Psoas muscle (tissue), 8 donors: ENCODE data around the gene HTR3B. TPM values are rescaled to one million over a fixed set of nuclear protein-coding genes. Genes with fewer than 3 reads are reported as not detected.

Experiments
- ATAC-seq, 4 donors: fragments of 200-7000 bp; cut with Tn5 transposase; one replicate each; pipeline ENCODE4 v1.9.1; 2020; ENCODE audit warnings: moderate library complexity in 3 of 4, mild to moderate bottlenecking in 2 of 4
- DNase-seq, 2 donors: peaks; one replicate each; pipeline ENCODE4 v3.0.0-alpha.2; 2020
- H3K27ac ChIP-seq: fragments of 200-600 bp; one replicate; pipeline ENCODE4 v1.8.0; 2022
- H3K27me3 ChIP-seq, 3 donors: fragments of 200-600 bp in 1 of 3; one replicate each; pipeline versions ENCODE4 v1.6.1 to v1.8.0; 2013 to 2022; ENCODE audit warnings: low read length in 2 of 3, mild to moderate bottlenecking in 2 of 3, moderate library complexity in 1 of 3; ENCODE audit not compliant: insufficient read depth in 3 of 3
- H3K36me3 ChIP-seq, 2 donors: fragments of 200-600 bp in 1 of 2; one replicate each; pipeline versions ENCODE4 v1.6.1 to v1.8.0; 2013 to 2022; ENCODE audit warnings: low read depth in 1 of 2, mild to moderate bottlenecking in 1 of 2, moderate library complexity in 1 of 2; ENCODE audit not compliant: insufficient read depth in 1 of 2
- H3K4me1 ChIP-seq: fragments of 200-600 bp; one replicate; pipeline ENCODE4 v1.8.0; 2022
- H3K4me3 ChIP-seq: fragments of 200-600 bp; one replicate; pipeline ENCODE4 v1.8.0; 2022; ENCODE audit warnings: mild to moderate bottlenecking
- H3K9me3 ChIP-seq: fragments of 200-600 bp; one replicate; pipeline ENCODE4 v1.8.0; 2022
- WGBS, 3 donors: extraction: QIAGEN DNeasy Blood & Tissue Kit; methylation state at CpG; one replicate each; pipeline versions ENCODE4 v1.1.6 to v1.1.7; 2013; 5-methylcytosine and 5-hydroxymethylcytosine counted together
- intact Hi-C, 2 donors: fragments of 100-400 bp; cut with DNase I; formaldehyde crosslinking; loops; one replicate each; pipeline versions ENCODE4 v1.11.0 to v1.14.2; 2022
- long read RNA-seq, 2 donors: library from polyadenylated mRNA; unstranded; transcript quantifications; one replicate each; pipeline ENCODE4 v2.0.0, GENCODE V29; 2021
- polyA plus RNA-seq, 3 donors: library from polyadenylated mRNA; stranded (reverse); fragments of 200-250 nt; gene quantifications; one replicate each; pipeline ENCODE4 v1.2.3, GENCODE V29; 2013
- total RNA-seq, 4 donors: library from RNA; stranded (reverse); fragmentation: NEBNext Ultra II Directional in 2 of 4; extraction: Animal tissue kit (Norgen Biotek cat#: 25700) in 2 of 4; gene quantifications; one replicate each; pipeline versions ENCODE4 v1.2.1 to v1.2.4, GENCODE V29; 2021 to 2023
- TF ChIP-seq, protein P1 (sequence below): fragments of 200-600 bp; IDR thresholded peaks from one replicate; pipeline ENCODE4 v1.8.0; 2022; ENCODE audit warnings: antibody characterized with exemption
- donor health status: healthy with polysubstance abuse.
- donor health status: DM: no; HTN: no; CAD: no; lungs with moderate emphysema.
- donor health status: Bipolar disorder and iron deficiency.
- donor health status: healthy.
- donor health status: DM: yes; HTN: yes; CAD: no.
- donor health status: DM: no; HTN: no; CAD: no.
- donor health status: DM: no; HTN: no; CAD: no.
- donor health status: DM: yes; HTN: yes; CAD: no.

HTR3B gene, protein sequence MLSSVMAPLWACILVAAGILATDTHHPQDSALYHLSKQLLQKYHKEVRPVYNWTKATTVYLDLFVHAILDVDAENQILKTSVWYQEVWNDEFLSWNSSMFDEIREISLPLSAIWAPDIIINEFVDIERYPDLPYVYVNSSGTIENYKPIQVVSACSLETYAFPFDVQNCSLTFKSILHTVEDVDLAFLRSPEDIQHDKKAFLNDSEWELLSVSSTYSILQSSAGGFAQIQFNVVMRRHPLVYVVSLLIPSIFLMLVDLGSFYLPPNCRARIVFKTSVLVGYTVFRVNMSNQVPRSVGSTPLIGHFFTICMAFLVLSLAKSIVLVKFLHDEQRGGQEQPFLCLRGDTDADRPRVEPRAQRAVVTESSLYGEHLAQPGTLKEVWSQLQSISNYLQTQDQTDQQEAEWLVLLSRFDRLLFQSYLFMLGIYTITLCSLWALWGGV
- total RNA-seq (not detected), polyA plus RNA-seq (under 1 TPM in 1 of 3 donors, not detected in 2; 0.01 TPM)
- long read RNA-seq, donor 1, result 0 reads
- long read RNA-seq, donor 2, result 0 reads

DNA sequence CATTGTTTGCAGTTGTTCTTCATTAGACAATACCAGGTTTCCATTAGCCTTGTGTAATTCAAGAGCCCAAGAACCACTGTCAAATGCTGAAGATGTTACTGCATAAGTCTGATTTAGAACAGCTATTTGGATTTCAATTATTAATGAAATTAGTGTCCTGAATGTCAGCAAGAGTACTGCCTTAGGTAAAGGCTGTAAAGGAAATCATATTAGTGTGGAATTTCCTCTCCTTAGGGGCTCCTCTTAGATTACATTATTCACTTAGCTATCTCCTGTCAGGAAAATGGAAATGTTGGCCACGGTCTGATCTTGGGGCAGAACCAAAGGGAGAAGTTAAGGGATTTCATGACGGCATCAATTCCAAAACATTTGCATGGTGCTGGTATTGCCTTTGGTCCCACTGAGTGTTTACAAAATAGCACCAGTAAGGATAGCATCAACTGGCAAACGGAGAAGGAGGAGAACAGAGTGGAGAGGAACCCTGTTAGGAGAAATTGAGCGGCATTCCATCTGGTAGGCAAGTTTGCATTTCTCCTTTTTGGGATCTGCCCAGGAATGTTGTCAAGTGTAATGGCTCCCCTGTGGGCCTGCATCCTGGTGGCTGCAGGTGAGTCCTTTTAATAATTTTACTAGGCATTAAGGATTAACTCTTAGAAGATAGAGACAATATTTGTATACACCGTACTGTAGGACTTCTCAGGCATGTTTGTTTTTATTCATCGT, at the start of gene HTR3B:
HTR3B (plus strand) TSS at position 418 of the 723 bp plus-strand sequence; CDS start at position 556, 138 bp downstream.
- Histone ChIP-seq H3K27me3 (no peaks in the 10 kb centered on the region), H3K36me3 (no peaks in the 10 kb centered on the region), H3K4me1 (peaks cover 10% of the 10 kb centered on the region), H3K27ac (no peak within 1 kb of the TSS), H3K9me3 (no peaks in the 10 kb centered on the region), H3K4me3 (no peak within 1 kb of the TSS)
- 63 to 65% (median 64%) methylated on average over 6 of the region's 6 CpGs for WGBS, 3 donors
- no peak for DNase-seq
- TF ChIP-seq, protein P1, sequence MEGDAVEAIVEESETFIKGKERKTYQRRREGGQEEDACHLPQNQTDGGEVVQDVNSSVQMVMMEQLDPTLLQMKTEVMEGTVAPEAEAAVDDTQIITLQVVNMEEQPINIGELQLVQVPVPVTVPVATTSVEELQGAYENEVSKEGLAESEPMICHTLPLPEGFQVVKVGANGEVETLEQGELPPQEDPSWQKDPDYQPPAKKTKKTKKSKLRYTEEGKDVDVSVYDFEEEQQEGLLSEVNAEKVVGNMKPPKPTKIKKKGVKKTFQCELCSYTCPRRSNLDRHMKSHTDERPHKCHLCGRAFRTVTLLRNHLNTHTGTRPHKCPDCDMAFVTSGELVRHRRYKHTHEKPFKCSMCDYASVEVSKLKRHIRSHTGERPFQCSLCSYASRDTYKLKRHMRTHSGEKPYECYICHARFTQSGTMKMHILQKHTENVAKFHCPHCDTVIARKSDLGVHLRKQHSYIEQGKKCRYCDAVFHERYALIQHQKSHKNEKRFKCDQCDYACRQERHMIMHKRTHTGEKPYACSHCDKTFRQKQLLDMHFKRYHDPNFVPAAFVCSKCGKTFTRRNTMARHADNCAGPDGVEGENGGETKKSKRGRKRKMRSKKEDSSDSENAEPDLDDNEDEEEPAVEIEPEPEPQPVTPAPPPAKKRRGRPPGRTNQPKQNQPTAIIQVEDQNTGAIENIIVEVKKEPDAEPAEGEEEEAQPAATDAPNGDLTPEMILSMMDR, result no peak
- intact Hi-C loops, result loop anchor here in 1 of 2 donors (2.0 kb wide), 1 partner anchor 64 kb away; no protein-coding TSS in a partner anchor
- ATAC-seq, result no peak

DNA sequence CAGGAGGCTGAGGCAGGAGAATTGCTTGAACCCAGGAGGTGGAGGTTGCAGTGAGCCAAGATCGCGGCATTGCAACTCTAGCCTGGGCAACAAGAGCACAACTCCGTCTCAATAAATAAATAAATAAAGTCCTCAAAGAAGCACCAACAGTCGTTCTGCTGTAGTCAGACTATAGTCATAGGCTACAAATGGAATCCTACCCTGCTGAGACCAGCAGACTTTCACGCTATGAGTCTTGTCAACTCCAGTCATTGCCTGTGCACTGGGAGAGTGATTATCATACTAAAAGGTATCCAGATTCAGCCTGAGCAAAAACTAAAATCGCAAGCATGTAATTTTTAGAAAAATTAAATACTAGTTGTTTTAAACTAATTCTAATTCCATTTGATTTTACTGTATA, 48.8 kb upstream of the HTR3B start:
- Histone ChIP-seq H3K4me1 (peaks cover 31% of the 10 kb centered on the region), H3K27ac (peak overlapping the region; percentile 73), H3K36me3 (peaks cover 0 to 34% of the 10 kb centered on the region in 2 donors), H3K9me3 (no peaks in the 10 kb centered on the region), H3K4me3 (no peak overlapping the region), H3K27me3 (no peaks in the 10 kb centered on the region)
- intact Hi-C loops, result no loop called here
- 73 to 93% (median 83%) methylated on average over 6 of the region's 6 CpGs for WGBS, 3 donors
- DNase-seq (no peak), ATAC-seq (peak; percentile 74 to 85 (median 76))
- TF ChIP-seq, protein P1, result no peak

DNA sequence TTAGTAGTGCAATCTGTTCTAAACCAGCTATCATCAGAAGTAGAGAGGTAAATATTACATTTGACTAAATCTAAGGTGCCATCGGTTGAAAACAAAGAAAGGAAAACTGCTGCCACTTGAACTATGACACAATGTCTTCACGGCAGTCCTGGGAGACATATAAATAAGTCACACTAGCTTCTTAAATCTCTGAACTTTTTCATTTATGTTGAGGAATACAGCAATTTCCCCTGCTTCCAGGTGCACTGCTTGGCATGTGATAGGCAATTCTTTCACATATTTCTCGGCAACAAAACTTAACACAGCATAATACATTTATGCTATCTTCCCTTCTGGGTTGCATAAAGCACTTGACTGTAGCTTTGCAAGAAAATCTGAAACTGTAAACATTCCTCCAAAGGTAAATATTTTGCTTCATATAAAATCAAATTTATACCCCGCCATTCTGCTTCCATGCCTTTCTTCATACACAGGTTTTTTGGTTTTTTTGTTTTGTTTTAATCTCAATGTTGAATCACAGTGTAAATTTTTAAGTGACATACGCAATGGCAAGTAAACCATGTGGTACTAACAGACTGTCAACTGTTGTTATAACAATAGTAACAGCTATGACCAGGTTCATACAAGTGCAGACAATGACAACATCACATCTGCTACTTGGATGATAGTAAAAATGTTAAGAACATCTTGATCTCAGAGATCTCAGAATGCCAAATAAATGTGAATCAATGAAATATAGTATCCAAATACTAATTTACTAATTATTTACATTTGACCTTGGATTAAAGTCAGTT, 47.4 kb upstream of the HTR3B start:
- Histone ChIP-seq H3K36me3 (peaks cover 0 to 20% of the 10 kb centered on the region in 2 donors), H3K4me1 (peaks cover 37% of the 10 kb centered on the region), H3K27ac (peak overlapping the region; percentile 73), H3K4me3 (no peak overlapping the region), H3K9me3 (no peaks in the 10 kb centered on the region), H3K27me3 (no peaks in the 10 kb centered on the region)
- intact Hi-C loops, result no loop called here
- TF ChIP-seq, protein P1, result no peak
- peak in 2 of 4 donors; percentile 41 to 44 for ATAC-seq
- DNase-seq, result no peak
- 72 to 76% (median 72%) methylated on average over 5 of the region's 5 CpGs for WGBS, 3 donors

DNA sequence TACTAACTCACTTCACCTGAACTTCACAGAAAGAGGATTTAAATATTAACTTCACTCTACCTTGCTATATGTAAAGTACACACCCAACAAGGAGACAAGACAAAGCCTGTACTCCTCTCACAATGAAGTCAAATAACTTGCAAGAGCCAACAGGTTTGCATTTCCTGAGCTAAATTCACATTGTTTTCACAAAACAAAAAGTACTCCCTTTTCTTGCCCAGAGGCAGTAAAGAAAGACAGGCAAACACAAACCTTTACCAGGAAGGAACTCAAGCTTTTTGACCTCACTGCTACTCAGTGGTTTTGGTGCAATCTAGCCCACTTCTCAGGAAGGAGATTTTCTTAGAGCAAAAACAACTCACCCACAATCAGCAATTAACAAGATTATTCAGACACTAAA, 44.9 kb upstream of the HTR3B start:
- intact Hi-C loops, result no loop called here
- no peak overlapping the region for H3K27ac ChIP-seq
- no peak for DNase-seq
- TF ChIP-seq, protein P1, result no peak
- no peaks in the 10 kb centered on the region for H3K9me3 ChIP-seq
- ATAC-seq, result no peak
- peaks cover 31% of the 10 kb centered on the region for H3K4me1 ChIP-seq
- H3K4me3 ChIP-seq, result no peak overlapping the region
- H3K36me3 ChIP-seq, result no peaks in the 10 kb centered on the region
- no peaks in the 10 kb centered on the region for H3K27me3 ChIP-seq
